H1 (cell line): Measurements from ENCODE around the gene UBQLN4. TPM values are rescaled to one million over a fixed set of nuclear protein-coding genes. Genes with fewer than 3 reads are reported as not detected.

Source experiments
- CTCF ChIA-PET: fragments of 300-600 bp; sonication (Branson Sonifier 250); formaldehyde crosslinking; loops from one replicate; lab custom pipeline; 2021; ENCODE audit not compliant: partially characterized antibody; lab: Charles Lee
- POLR2A ChIA-PET: fragments of 300-600 bp; sonication (Branson Sonifier 250); formaldehyde crosslinking; loops from one replicate; lab custom pipeline; 2021; ENCODE audit warnings: inconsistent platforms; ENCODE audit not compliant: partially characterized antibody; lab: Charles Lee
- DNase-seq, 2 experiments: peaks; one replicate each; pipeline versions ENCODE4 v3.0.0 to v3.0.0-alpha.2; 2010 to 2022; ENCODE audit warnings: low spot score in 2 of 2, low read depth in 1 of 2, mixed read lengths in 1 of 2
- FAIRE-seq: peaks from 2 replicates; lab custom pipeline; 2011; peaks lifted over from hg19 to GRCh38; lab: Jason Lieb, UNC
- H2AFZ ChIP-seq: 2 replicates; pipeline ENCODE4 v1.8.1; 2012; ENCODE audit warnings: low read length, inconsistent platforms
- H2AK5ac ChIP-seq: 2 replicates; pipeline ENCODE4 v1.6.1; 2013; ENCODE audit warnings: low read depth, low read length
- H2BK120ac ChIP-seq: replicated peaks from 2 replicates; pipeline ENCODE3; 2013; ENCODE audit warnings: low read depth, low read length, inconsistent platforms
- H2BK12ac ChIP-seq: 2 replicates; pipeline ENCODE4 v1.6.1; 2013; ENCODE audit warnings: low read depth, low read length
- H2BK15ac ChIP-seq: 2 replicates; pipeline ENCODE4 v1.6.1; 2013; ENCODE audit warnings: low read length
- H2BK20ac ChIP-seq: 2 replicates; pipeline ENCODE4 v1.6.1; 2013; ENCODE audit warnings: low read length
- H2BK5ac ChIP-seq: 2 replicates; pipeline ENCODE4 v1.6.1; 2013; ENCODE audit warnings: low read depth, low read length
- H3K14ac ChIP-seq: 2 replicates; pipeline ENCODE4 v1.6.1; 2013; ENCODE audit warnings: inconsistent platforms; ENCODE audit not compliant: insufficient read length
- H3K18ac ChIP-seq: 2 replicates; pipeline ENCODE4 v1.6.1; 2013; ENCODE audit warnings: low read length; ENCODE audit errors: extremely low read depth
- H3K23ac ChIP-seq: 2 replicates; pipeline ENCODE4 v1.6.1; 2013; ENCODE audit warnings: inconsistent platforms; ENCODE audit not compliant: insufficient read length
- H3K23me2 ChIP-seq: 2 replicates; pipeline ENCODE4 v1.6.1; 2013; ENCODE audit warnings: low read depth, low read length
- H3K27ac ChIP-seq: 2 replicates; pipeline ENCODE4 v1.6.1; 2011; ENCODE audit warnings: low read depth, low read length, inconsistent platforms
- H3K27me3 ChIP-seq, 4 experiments: replicated peaks in 1 of 4; 1 replicate in 1 of 4; 2 replicates in 3 of 4; pipeline versions ENCODE4 v1.6.1 to v1.8.1; 2011 to 2013; ENCODE audit warnings: low read length in 3 of 4, mild to moderate bottlenecking in 3 of 4, inconsistent platforms in 2 of 4, mixed read lengths in 2 of 4, moderate library complexity in 1 of 4; ENCODE audit not compliant: control insufficient read depth in 3 of 4, insufficient read depth in 3 of 4; ENCODE audit errors: extremely low read depth in 1 of 4
- H3K36me3 ChIP-seq, 4 experiments: 2 replicates each; pipeline versions ENCODE4 v1.6.1 to v1.8.1; 2011 to 2013; ENCODE audit warnings: mild to moderate bottlenecking in 4 of 4, low read length in 3 of 4, moderate library complexity in 2 of 4, control low read depth in 1 of 4, inconsistent platforms in 1 of 4; ENCODE audit not compliant: insufficient read depth in 4 of 4, control insufficient read depth in 2 of 4
- H3K4ac ChIP-seq: replicated peaks from 2 replicates; pipeline ENCODE3; 2013; ENCODE audit warnings: low read length, low read depth, mixed read lengths, inconsistent platforms; ENCODE audit not compliant: insufficient read length
- H3K4me1 ChIP-seq, 4 experiments: replicated peaks in 1 of 4; 1 replicate in 1 of 4; 2 replicates in 3 of 4; pipeline versions ENCODE4 v1.6.1 to v1.8.1; 2011 to 2013; ENCODE audit warnings: low read length in 3 of 4, inconsistent platforms in 2 of 4, mixed read lengths in 1 of 4; ENCODE audit not compliant: insufficient read depth in 4 of 4, control insufficient read depth in 3 of 4
- H3K4me2 ChIP-seq, 2 experiments: 2 replicates each; pipeline versions ENCODE4 v1.6.1 to v1.8.1; 2011 to 2013; ENCODE audit warnings: low read depth in 2 of 2, low read length in 2 of 2, control low read depth in 1 of 2, inconsistent platforms in 1 of 2, mild to moderate bottlenecking in 1 of 2; ENCODE audit not compliant: insufficient read depth in 1 of 2
- H3K4me3 ChIP-seq, 4 experiments: fragments of 200-600, 300-600 bp in 1 of 4; sonication (generic), shearing (Covaris generic), sonication (Bioruptor Twin) in 1 of 4; 2 replicates each; pipeline versions ENCODE4 v1.5.1 to v1.8.1; 2011 to 2016; ENCODE audit warnings: low read length in 4 of 4, low read depth in 3 of 4, control low read depth in 2 of 4, inconsistent platforms in 2 of 4, mild to moderate bottlenecking in 2 of 4, mixed read lengths in 1 of 4, moderate library complexity in 1 of 4; ENCODE audit not compliant: insufficient read depth in 2 of 4; ENCODE audit errors: extremely low read depth in 1 of 4
- H3K56ac ChIP-seq: replicated peaks from 2 replicates; pipeline ENCODE3; 2013; ENCODE audit warnings: low read depth, mild to moderate bottlenecking, mixed read lengths, low read length, inconsistent platforms; ENCODE audit not compliant: insufficient read length
- H3K79me1 ChIP-seq: 2 replicates; pipeline ENCODE4 v1.6.1; 2013; ENCODE audit warnings: low read depth, low read length, control low read depth
- H3K79me2 ChIP-seq, 2 experiments: 2 replicates each; pipeline versions ENCODE4 v1.6.1 to v1.8.1; 2012 to 2013; ENCODE audit warnings: low read length in 2 of 2, mild to moderate bottlenecking in 2 of 2, inconsistent platforms in 1 of 2; ENCODE audit not compliant: insufficient read depth in 2 of 2, control insufficient read depth in 1 of 2
- H3K9ac ChIP-seq, 4 experiments: replicated peaks in 1 of 4; 1 replicate in 1 of 4; 2 replicates in 3 of 4; pipeline versions ENCODE4 v1.6.1 to v1.8.1; 2011 to 2013; ENCODE audit warnings: low read depth in 3 of 4, low read length in 3 of 4, control low read depth in 2 of 4, mild to moderate bottlenecking in 2 of 4, moderate library complexity in 2 of 4, inconsistent platforms in 1 of 4; ENCODE audit errors: extremely low read depth in 1 of 4
- H3K9me3 ChIP-seq, 2 experiments: 2 replicates each; pipeline versions ENCODE4 v1.6.1 to v1.8.1; 2012 to 2013; ENCODE audit warnings: mild to moderate bottlenecking in 2 of 2, moderate library complexity in 2 of 2, control low read depth in 1 of 2, inconsistent platforms in 1 of 2, low read depth in 1 of 2, low read length in 1 of 2, mixed read lengths in 1 of 2; ENCODE audit not compliant: insufficient read depth in 2 of 2
- H4K20me1 ChIP-seq, 2 experiments: replicated peaks in 1 of 2; 2 replicates each; pipeline versions ENCODE3 to v1.8.1; 2011 to 2013; ENCODE audit warnings: inconsistent platforms in 2 of 2, low read length in 2 of 2, mild to moderate bottlenecking in 1 of 2; ENCODE audit not compliant: insufficient read depth in 2 of 2, control insufficient read depth in 1 of 2
- H4K5ac ChIP-seq: 2 replicates; pipeline ENCODE4 v1.6.1; 2013; ENCODE audit warnings: low read length, low read depth, mixed read lengths, inconsistent platforms; ENCODE audit not compliant: insufficient read length
- H4K8ac ChIP-seq: 2 replicates; pipeline ENCODE4 v1.8.0; 2013; ENCODE audit warnings: mild to moderate bottlenecking, moderate library complexity, low read length, inconsistent platforms; ENCODE audit not compliant: insufficient read depth; ENCODE audit errors: extremely low read depth
- H4K91ac ChIP-seq: replicated peaks from 2 replicates; pipeline ENCODE3; 2013; ENCODE audit warnings: low read length, mixed read lengths, inconsistent platforms; ENCODE audit not compliant: insufficient read length
- BCL11A ChIP-seq, 2 experiments: IDR thresholded peaks; one replicate each; pipeline ENCODE4 v1.6.1; 2011; ENCODE audit warnings: low read depth in 2 of 2, low read length in 2 of 2, mild to moderate bottlenecking in 2 of 2
- NANOG ChIP-seq: IDR thresholded peaks from 2 replicates; pipeline ENCODE4 v1.6.1; 2011; ENCODE audit warnings: low read length, low read depth, mild to moderate bottlenecking, inconsistent platforms; ENCODE audit not compliant: insufficient read depth, poor library complexity, severe bottlenecking
- RNF2 ChIP-seq: fragments of 200-900, 300-1000 bp; sonication (generic); IDR thresholded peaks from 2 replicates; pipeline ENCODE4 v1.7.1; 2016; ENCODE audit warnings: borderline replicate concordance, low read depth, mild to moderate bottlenecking, antibody characterized with exemption, low read length; ENCODE audit not compliant: poor library complexity, severe bottlenecking; ENCODE audit errors: missing control alignments
- SIX5 ChIP-seq: IDR thresholded peaks from 2 replicates; pipeline ENCODE4 v1.6.1; 2011; ENCODE audit warnings: mild to moderate bottlenecking, low read depth, low read length
- TAF1 ChIP-seq: IDR thresholded peaks from 2 replicates; pipeline ENCODE4 v1.6.1; 2011; ENCODE audit warnings: mild to moderate bottlenecking, low read depth, low read length
- TEAD4 ChIP-seq: IDR thresholded peaks from 2 replicates; pipeline ENCODE4 v1.6.1; 2012; ENCODE audit warnings: low read depth, low read length, inconsistent platforms, mixed read lengths
- WGBS, 2 experiments: shearing (Covaris generic) in 1 of 2; methylation state at CpG; one replicate each; pipeline versions ENCODE4 v1.1.6 to v1.1.7; 2013 to 2015; ENCODE audit warnings: low lambda C conversion rate in 2 of 2, mixed read lengths in 2 of 2, inconsistent platforms in 1 of 2, low coverage in 1 of 2, missing lambda C conversion rate in 1 of 2; ENCODE audit not compliant: insufficient replicate concordance in 2 of 2, insufficient coverage in 1 of 2, insufficient read length in 1 of 2; ENCODE audit errors: extremely low coverage in 1 of 2, missing lambda C conversion rate in 1 of 2; 5-methylcytosine and 5-hydroxymethylcytosine counted together
- polyA plus RNA-seq, 7 experiments: library from polyadenylated mRNA; depleted of rRNA in 3 of 7; stranded (reverse) in 5 of 7; unstranded in 2 of 7; fragments of >200 nt in 5 of 7; fragments of 200-250 nt in 2 of 7; gene quantifications; 1 replicate in 5 of 7; 2 replicates in 1 of 7; 4 replicates in 1 of 7; pipeline versions ENCODE4 v1.2.1 to v1.2.3, GENCODE V29; 2011 to 2013; ENCODE audit warnings: missing spikeins in 2 of 7, mixed read lengths in 2 of 7
- total RNA-seq: library from RNA; stranded (reverse); fragmentation: NEBNext Ultra II Directional; extraction: Animal tissue kit (Norgen Biotek cat#: 25700); gene quantifications from 2 replicates; pipeline ENCODE4 v1.2.1, GENCODE V29; 2021
- TF ChIP-seq, protein P1 (sequence below), 3 experiments: IDR thresholded peaks; 1 replicate in 2 of 3; 2 replicates in 1 of 3; pipeline versions ENCODE4 v1.5.1 to v1.6.1; 2011; ENCODE audit warnings: low read length in 3 of 3, mild to moderate bottlenecking in 3 of 3, inconsistent platforms in 2 of 3, low read depth in 1 of 3, moderate library complexity in 1 of 3; ENCODE audit not compliant: insufficient read depth in 1 of 3; ENCODE audit errors: control extremely low read depth in 1 of 3

Gene UBQLN4
- total and polyA plus RNA-seq, 2 of the 8 experiments (the other 6 are each of a cell fraction or from before 2014, with no cell fraction given) = 37.7 to 52.0 TPM

DNA sequence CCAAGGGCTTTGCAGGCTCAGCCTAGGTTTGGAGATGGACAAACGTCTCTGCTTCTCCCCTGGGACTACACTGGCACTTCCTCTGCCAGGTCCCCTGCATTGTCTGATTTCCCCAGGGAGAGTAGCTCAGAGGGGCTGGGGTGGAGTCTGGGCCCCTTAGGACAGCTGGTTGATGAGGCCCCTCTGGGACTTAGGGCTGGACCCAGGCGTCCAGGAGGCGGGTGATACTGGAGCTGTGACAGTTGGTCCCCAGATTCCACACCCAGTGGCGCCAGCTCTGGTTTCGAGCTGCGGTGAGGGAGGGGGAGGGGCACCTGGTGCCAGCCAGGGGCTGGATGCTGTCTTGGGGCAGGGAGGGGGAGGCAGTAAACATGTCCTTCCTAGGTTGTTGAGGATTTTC is 36.1 kb upstream of the UBQLN4 start:
- H4K8ac ChIP-seq = no peak overlapping the region
- no peak overlapping the region for H4K5ac ChIP-seq
- H3K4me2 ChIP-seq = no peak overlapping the region
- H3K79me2 ChIP-seq = peaks cover 0 to 21% of the 10 kb centered on the region in 2 experiments; a peak in 3 of 4 replicates
- no peaks in the 10 kb centered on the region for H3K9me3 ChIP-seq
- no peak overlapping the region for H3K27ac ChIP-seq
- H2BK12ac ChIP-seq = no peak overlapping the region; the same call in 1 of the 2 replicates
- 72% methylated on average over 6 of the region's 6 CpGs; no CpG with 5 or more reads in 1 of the 2 experiments for WGBS, 2 experiments
- H2BK120ac ChIP-seq = no peak overlapping the region
- POLR2A ChIA-PET = interaction anchor here (2.4 to 29.6 kb wide), 2 partner anchors 17 to 35 kb away, joined by 7 to 763 read pairs; partner anchors contain the start of gene LMNA
- H3K4me3 ChIP-seq = no peak overlapping the region
- peak overlapping the region; percentile 19; the same call in 1 of the 2 replicates for H2AK5ac ChIP-seq
- H3K23me2 ChIP-seq = no peaks in the 10 kb centered on the region
- H2AFZ ChIP-seq = no peak overlapping the region
- H2BK5ac ChIP-seq = no peak overlapping the region
- no peak overlapping the region for H3K4ac ChIP-seq
- H2BK20ac ChIP-seq = no peak overlapping the region
- H4K20me1 ChIP-seq = peaks cover 8 to 14% of the 10 kb centered on the region in 2 experiments
- CTCF ChIA-PET = interaction anchor here (0.6 to 29.5 kb wide), 13 partner anchors 12 to 136 kb away, joined by 3 to 1994 read pairs (median 4); partner anchors contain the start of genes LMNA and SSR2
- FAIRE-seq (no peak), DNase-seq (no peak)
- H3K14ac ChIP-seq = no peak overlapping the region
- H2BK15ac ChIP-seq = no peak overlapping the region
- peaks cover 2 to 10% (median 7%) of the 10 kb centered on the region in 4 experiments for H3K4me1 ChIP-seq
- H3K18ac ChIP-seq = no peak overlapping the region; the same call in none of the 2 replicates
- H4K91ac ChIP-seq = no peak overlapping the region
- H3K23ac ChIP-seq = no peak overlapping the region
- H3K27me3 ChIP-seq = no peaks in the 10 kb centered on the region
- H3K56ac ChIP-seq = no peak overlapping the region
- peaks cover 2% of the 10 kb centered on the region; the same call in 1 of the 2 replicates for H3K79me1 ChIP-seq
- peaks cover 0 to 4% (median under 1%) of the 10 kb centered on the region in 4 experiments; a peak in 2 of 8 replicates for H3K36me3 ChIP-seq
- no peak overlapping the region for H3K9ac ChIP-seq
- TF ChIP-seq SIX5 (no peak), NANOG (no peak), BCL11A (IDR thresholded peaks at IDR 0.05; ENCODE audit: low read depth in 2 of 2, low read length in 2 of 2) (no peak), TAF1 (no peak), TEAD4 (no peak), RNF2 (no peak)
- TF ChIP-seq, protein P1, sequence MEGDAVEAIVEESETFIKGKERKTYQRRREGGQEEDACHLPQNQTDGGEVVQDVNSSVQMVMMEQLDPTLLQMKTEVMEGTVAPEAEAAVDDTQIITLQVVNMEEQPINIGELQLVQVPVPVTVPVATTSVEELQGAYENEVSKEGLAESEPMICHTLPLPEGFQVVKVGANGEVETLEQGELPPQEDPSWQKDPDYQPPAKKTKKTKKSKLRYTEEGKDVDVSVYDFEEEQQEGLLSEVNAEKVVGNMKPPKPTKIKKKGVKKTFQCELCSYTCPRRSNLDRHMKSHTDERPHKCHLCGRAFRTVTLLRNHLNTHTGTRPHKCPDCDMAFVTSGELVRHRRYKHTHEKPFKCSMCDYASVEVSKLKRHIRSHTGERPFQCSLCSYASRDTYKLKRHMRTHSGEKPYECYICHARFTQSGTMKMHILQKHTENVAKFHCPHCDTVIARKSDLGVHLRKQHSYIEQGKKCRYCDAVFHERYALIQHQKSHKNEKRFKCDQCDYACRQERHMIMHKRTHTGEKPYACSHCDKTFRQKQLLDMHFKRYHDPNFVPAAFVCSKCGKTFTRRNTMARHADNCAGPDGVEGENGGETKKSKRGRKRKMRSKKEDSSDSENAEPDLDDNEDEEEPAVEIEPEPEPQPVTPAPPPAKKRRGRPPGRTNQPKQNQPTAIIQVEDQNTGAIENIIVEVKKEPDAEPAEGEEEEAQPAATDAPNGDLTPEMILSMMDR (IDR thresholded peaks at IDR 0.05; ENCODE audit: control extremely low read depth in 1 of 3, insufficient read depth in 1 of 3, low read depth in 1 of 3, low read length in 3 of 3) = no peak
